SK-N-SH (cell line): ENCODE results near the gene EPOP. TPM values are rescaled to one million over a fixed set of nuclear protein-coding genes. Genes with fewer than 3 reads are reported as not detected.

ENCODE experiments used
- CTCF ChIA-PET: fragments of 300-600, 350-600 bp; formaldehyde crosslinking; extraction: SDS; loops from one replicate; lab custom pipeline; 2021; lab: Yijun Ruan, JAX
- POLR2A ChIA-PET: fragments of 350-600 bp; sonication (Branson Sonifier 250); formaldehyde crosslinking; extraction: SDS; loops from one replicate; lab custom pipeline; 2020; ENCODE audit warnings: antibody characterized with exemption, inconsistent platforms; lab: Yijun Ruan, JAX
- DNase-seq: peaks from one replicate; pipeline ENCODE4 v3.0.0; 2012
- H2AFZ ChIP-seq: fragments of 200-600 bp; sonication (generic); 2 replicates; pipeline ENCODE4 v1.8.1; 2016; ENCODE audit warnings: antibody characterized with exemption, mild to moderate bottlenecking, low read depth
- H3F3A ChIP-seq: fragments of 200-600 bp; sonication (generic); replicated peaks from 2 replicates; pipeline ENCODE3; 2016; ENCODE audit warnings: antibody characterized with exemption, mild to moderate bottlenecking; ENCODE audit not compliant: insufficient read depth
- H3K27ac ChIP-seq, 2 experiments: fragments of 200-500 bp in 1 of 2; fragments of 200-600 bp in 1 of 2; sonication (Bioruptor generic) in 1 of 2; sonication (generic), shearing (Covaris generic) in 1 of 2; 2 replicates each; pipeline versions ENCODE4 v1.5.1 to v1.6.1; 2014 to 2016; ENCODE audit warnings: low read depth in 2 of 2, inconsistent platforms in 1 of 2, low read length in 1 of 2, mild to moderate bottlenecking in 1 of 2, mixed read lengths in 1 of 2
- H3K27me3 ChIP-seq: fragments of 200-600 bp; sonication (generic), shearing (Covaris generic); 2 replicates; pipeline ENCODE4 v1.6.1; 2016; ENCODE audit warnings: mixed run types; ENCODE audit not compliant: insufficient read depth
- H3K36me3 ChIP-seq, 2 experiments: fragments of 200-500 bp in 1 of 2; fragments of 200-600 bp in 1 of 2; sonication (Bioruptor generic) in 1 of 2; sonication (generic) in 1 of 2; replicated peaks in 1 of 2; 2 replicates each; pipeline versions ENCODE3 to v1.5.1; 2014 to 2016; ENCODE audit warnings: low read length in 1 of 2, mild to moderate bottlenecking in 1 of 2; ENCODE audit not compliant: insufficient read depth in 2 of 2, control insufficient read depth in 1 of 2
- H3K4me1 ChIP-seq, 2 experiments: fragments of 200-500 bp in 1 of 2; fragments of 200-600 bp in 1 of 2; sonication (Bioruptor generic) in 1 of 2; sonication (generic), shearing (Covaris generic) in 1 of 2; 2 replicates each; pipeline versions ENCODE4 v1.5.1 to v1.6.1; 2014 to 2016; ENCODE audit warnings: low read depth in 1 of 2, low read length in 1 of 2, mixed run types in 1 of 2; ENCODE audit not compliant: insufficient read depth in 2 of 2, control insufficient read depth in 1 of 2
- H3K4me2 ChIP-seq: fragments of 200-600 bp; sonication (generic), shearing (Covaris generic); 2 replicates; pipeline ENCODE4 v1.6.1; 2017; ENCODE audit warnings: mixed run types
- H3K4me3 ChIP-seq, 2 experiments: fragments of 200-500 bp in 1 of 2; fragments of 200-600 bp in 1 of 2; sonication (Bioruptor generic) in 1 of 2; sonication (generic), shearing (Covaris generic) in 1 of 2; 2 replicates each; pipeline versions ENCODE4 v1.5.1 to v1.8.1; 2014 to 2016; ENCODE audit warnings: low read depth in 2 of 2, inconsistent platforms in 1 of 2, low read length in 1 of 2, mild to moderate bottlenecking in 1 of 2, mixed read lengths in 1 of 2, moderate library complexity in 1 of 2
- H3K79me2 ChIP-seq: fragments of 200-600 bp; sonication (generic); 2 replicates; pipeline ENCODE4 v1.8.1; 2017; ENCODE audit warnings: mild to moderate bottlenecking; ENCODE audit not compliant: insufficient read depth
- H3K9ac ChIP-seq: fragments of 200-600 bp; sonication (generic); 2 replicates; pipeline ENCODE4 v1.6.1; 2017; ENCODE audit warnings: mixed run types
- H3K9me2 ChIP-seq: fragments of 200-600 bp; sonication (generic); 2 replicates; pipeline ENCODE4 v1.6.1; 2017; ENCODE audit warnings: mixed run types
- H3K9me3 ChIP-seq: fragments of 200-600 bp; sonication (generic); 2 replicates; pipeline ENCODE4 v1.6.1; 2017; ENCODE audit warnings: mixed run types, mild to moderate bottlenecking, moderate library complexity
- H4K20me1 ChIP-seq: fragments of 200-600 bp; sonication (generic); 2 replicates; pipeline ENCODE4 v1.6.1; 2017; ENCODE audit warnings: mild to moderate bottlenecking, mixed run types; ENCODE audit not compliant: insufficient read depth
- CTCF ChIP-seq: fragments of 200-600 bp; sonication (generic); IDR thresholded peaks from 2 replicates; pipeline ENCODE4 v1.6.1; 2017; ENCODE audit warnings: antibody characterized with exemption, mild to moderate bottlenecking, moderate library complexity
- ELF1 ChIP-seq: IDR thresholded peaks from 2 replicates; pipeline ENCODE4 v1.4.0; 2012
- EP300 ChIP-seq, 2 experiments: IDR thresholded peaks; 2 replicates each; pipeline versions ENCODE4 v1.4.0 to v1.6.1; 2012; ENCODE audit warnings: borderline replicate concordance in 1 of 2, low read depth in 1 of 2, low read length in 1 of 2
- FOSL2 ChIP-seq: IDR thresholded peaks from 2 replicates; pipeline ENCODE4 v1.4.0; 2012; ENCODE audit warnings: low read depth, mild to moderate bottlenecking, moderate library complexity, borderline replicate concordance
- FOXJ3 ChIP-seq: sonication (generic); formaldehyde crosslinking; IDR thresholded peaks from 2 replicates; pipeline ENCODE4 v1.5.1; 2020; ENCODE audit warnings: mild to moderate bottlenecking, missing genetic modification reagents
- FOXM1 ChIP-seq: IDR thresholded peaks from 2 replicates; pipeline ENCODE4 v1.4.0; 2012; ENCODE audit warnings: low read depth, mild to moderate bottlenecking
- MXI1 ChIP-seq: IDR thresholded peaks from 2 replicates; pipeline ENCODE4 v1.6.1; 2012; ENCODE audit warnings: mild to moderate bottlenecking, low read depth, low read length, improper control_type of control experiment
- NFIC ChIP-seq: IDR thresholded peaks from 2 replicates; pipeline ENCODE4 v1.4.0; 2012; ENCODE audit warnings: borderline replicate concordance
- NRF1 ChIP-seq: IDR thresholded peaks from 2 replicates; pipeline ENCODE4 v1.6.1; 2012; ENCODE audit warnings: low read depth, mild to moderate bottlenecking, low read length
- PBX3 ChIP-seq: IDR thresholded peaks from 2 replicates; pipeline ENCODE4; 2012
- POLR2AphosphoS5 ChIP-seq: IDR thresholded peaks from 2 replicates; pipeline ENCODE4 v1.6.1; 2012; ENCODE audit warnings: low read depth, low read length
- RCOR1 ChIP-seq: fragments of 150-350 bp; IDR thresholded peaks from 2 replicates; pipeline ENCODE4 v1.6.1; 2017; ENCODE audit warnings: antibody characterized with exemption, low read length
- RFX5 ChIP-seq: IDR thresholded peaks from 2 replicates; pipeline ENCODE4 v1.6.1; 2012; ENCODE audit warnings: mild to moderate bottlenecking, improper control_type of control experiment, low read length
- SMC3 ChIP-seq: IDR thresholded peaks from 2 replicates; pipeline ENCODE4 v1.6.1; 2012; ENCODE audit warnings: low read depth, low read length, improper control_type of control experiment
- TAF1 ChIP-seq: IDR thresholded peaks from 2 replicates; pipeline ENCODE4 v1.6.1; 2012; ENCODE audit warnings: low read depth, mild to moderate bottlenecking, low read length, moderate library complexity, borderline replicate concordance
- USF1 ChIP-seq: IDR thresholded peaks from 2 replicates; pipeline ENCODE4 v1.4.0; 2012; ENCODE audit warnings: low read depth, borderline replicate concordance
- WGBS: methylation state at CpG from one replicate; pipeline ENCODE4 v1.1.6; 2017; ENCODE audit warnings: low lambda C conversion rate; 5-methylcytosine and 5-hydroxymethylcytosine counted together
- polyA plus RNA-seq, 3 experiments: library from polyadenylated mRNA; depleted of rRNA; stranded (reverse); fragments of >200 nt; gene quantifications; 2 replicates each; pipeline ENCODE4 v1.2.3, GENCODE V29; 2012
- TF ChIP-seq, protein P1 (sequence below): IDR thresholded peaks from 2 replicates; pipeline ENCODE4 v1.4.0; 2012; ENCODE audit warnings: low read depth

The EPOP gene
- polyA plus RNA-seq (2012; rRNA removed): 2.7 and 3.1 TPM in 2 replicates
- polyA plus RNA-seq (2012; cell fraction: cytosol; rRNA removed): 3.4 and 4.0 TPM in 2 replicates
- polyA plus RNA-seq (2012; cell fraction: nucleus; rRNA removed): 2.8 and 4.0 TPM in 2 replicates

GRCh38 chr17:38674749-38675615 lies at the start of gene EPOP:
Gene EPOP, minus strand, starts transcription at chr17:38674957. Its CDS starts 462 bp downstream, at chr17:38674495.
- DNase-seq: peak; percentile 99
- WGBS: 22% methylated on average over 24 of the region's 80 CpGs

More at GRCh38 chr17:38674749-38675615, at the start of gene EPOP:
- Histone ChIP-seq H3K4me2 (peak within 1 kb of the TSS; percentile 97), H3K36me3 (no peaks in the 10 kb centered on the region), H3K27me3 (no peaks in the 10 kb centered on the region), H3K9ac (peak within 1 kb of the TSS; percentile 76), H3K4me1 (peaks cover 0 to 19% of the 10 kb centered on the region in 2 experiments; a peak in 1 of 4 replicates), H3F3A (peaks cover 8% of the 10 kb centered on the region), H3K9me2 (no peaks in the 10 kb centered on the region), H3K9me3 (no peaks in the 10 kb centered on the region)
- CTCF ChIA-PET: interaction anchor here (0.6 to 6.7 kb wide), 11 partner anchors 11 to 138 kb away, joined by 3 to 93 read pairs (median 4); partner anchors contain the start of gene CISD3
- TF ChIP-seq, protein P1, sequence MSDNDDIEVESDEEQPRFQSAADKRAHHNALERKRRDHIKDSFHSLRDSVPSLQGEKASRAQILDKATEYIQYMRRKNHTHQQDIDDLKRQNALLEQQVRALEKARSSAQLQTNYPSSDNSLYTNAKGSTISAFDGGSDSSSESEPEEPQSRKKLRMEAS: peak; percentile 98
- TF ChIP-seq FOXJ3 (CRISPR knock-in tag) (no peak), SMC3 (no peak), PBX3 (no peak), TAF1 (peak; percentile 49; the same call in 1 of the 2 replicates), ELF1 (no peak), FOSL2 (no peak), USF1 (peak; percentile 50; the same call in 1 of the 2 replicates), POLR2AphosphoS5 (peak; percentile 52; the same call in 1 of the 2 replicates), RFX5 (peak; percentile 78), MXI1 (peak; percentile 99), EP300 (IDR thresholded peaks at IDR 0.05; ENCODE audit: borderline replicate concordance in 1 of 2, low read depth in 1 of 2, low read length in 1 of 2) (no peak), FOXM1 (no peak), CTCF (no peak), NFIC (no peak), NRF1 (peak; percentile 52), RCOR1 (no peak)
- TF ChIP-seq, all 33 proteins: peak for 7
- H3K79me2 ChIP-seq: no peaks in the 10 kb centered on the region
- peak within 1 kb of the TSS in 1 of 2 experiments; percentile 64; a peak in 2 of 4 replicates for H3K27ac ChIP-seq
- peak within 1 kb of the TSS; percentile 78; the same call in 1 of the 2 replicates for H2AFZ ChIP-seq
- no peaks in the 10 kb centered on the region for H4K20me1 ChIP-seq
- POLR2A ChIA-PET: interaction anchor here (1.2 kb wide), 1 partner anchor 50 kb away, joined by 3 read pairs; no protein-coding TSS in a partner anchor
- peak within 1 kb of the TSS; percentile 71 to 77 for H3K4me3 ChIP-seq
